ENCODE results near the gene CSH2.
"Not testable (repeated sequence)": the region's sequence is repeated elsewhere in the genome, so short reads cannot be mapped to it uniquely, and the experiment has no call there.

CSH2 gene

DNA sequence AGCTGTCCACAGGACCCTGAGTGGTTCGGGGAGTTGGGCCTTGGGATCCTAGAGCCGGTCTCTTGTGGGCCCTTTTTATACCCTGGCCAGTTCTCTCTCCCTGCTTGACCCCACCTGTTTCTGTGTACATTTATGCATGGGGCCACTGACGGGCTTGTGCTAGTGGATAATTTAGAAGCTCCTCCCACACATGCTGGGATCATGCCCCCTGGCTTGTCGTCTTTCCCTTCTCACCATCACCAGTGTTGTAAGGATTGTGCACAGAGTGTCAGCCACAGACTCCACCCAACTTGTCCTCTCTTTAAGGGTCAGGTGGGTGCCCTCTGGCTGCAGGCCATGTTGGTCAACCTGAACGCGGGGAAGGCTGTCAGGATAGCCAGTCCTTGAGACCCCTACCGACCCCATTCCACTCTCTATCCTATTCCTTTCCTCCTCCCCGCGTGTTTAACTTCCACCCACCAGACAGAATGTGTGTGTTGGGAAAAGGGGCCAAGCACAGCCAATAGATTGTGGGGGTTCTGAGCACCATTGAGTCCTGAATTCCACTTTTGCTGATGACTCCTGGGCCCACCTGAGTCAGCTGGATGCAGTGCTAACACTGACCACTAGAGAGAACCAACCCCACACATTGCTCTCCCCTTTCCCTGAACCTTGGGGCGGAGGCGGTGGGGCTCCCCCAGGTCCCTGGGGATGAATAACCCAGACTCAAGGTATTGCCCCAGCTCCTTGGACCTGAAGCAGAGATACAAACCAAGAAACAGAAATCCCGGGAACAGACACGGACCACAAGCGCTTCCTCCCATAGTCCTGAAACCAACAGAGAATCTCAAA is 23.3 kb upstream of the CSH2 start, which contains the start of gene CSH1:
Gene CSH1 (minus strand): TSS at position 51 of the 831 bp plus-strand sequence. CDS start 63 bp downstream, outside the sequence.
- not testable (repeated sequence) for DNase-seq (ENCODE audit: low read depth)

- not testable (repeated sequence) for DNase-seq (ENCODE audit: low read depth)
Measured at GRCh38 chr17:63894821-63895220, 21.3 kb upstream of the CSH2 start.

DNA sequence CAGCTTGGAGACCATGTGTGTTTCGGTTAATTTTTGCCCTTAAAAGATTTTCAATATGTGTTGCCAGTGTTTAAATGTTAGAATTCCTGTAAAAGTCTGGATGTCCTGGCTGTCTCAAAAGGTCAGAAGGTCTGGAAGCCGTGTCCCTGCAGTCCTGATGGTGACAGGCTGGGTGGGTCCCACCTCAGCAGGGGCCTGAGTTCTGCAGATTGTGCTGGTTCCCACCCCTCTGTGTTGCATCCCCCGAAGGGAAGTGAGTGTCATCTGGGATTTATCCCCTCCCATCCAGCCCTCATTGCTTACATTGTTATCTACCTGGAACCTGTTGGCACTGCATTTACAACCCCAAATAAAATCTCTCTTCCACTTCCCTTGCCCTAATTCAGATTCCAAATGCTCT is 20.5 kb upstream of the CSH2 start:
- DNase-seq (ENCODE audit: low read depth): not testable (repeated sequence)

DNA sequence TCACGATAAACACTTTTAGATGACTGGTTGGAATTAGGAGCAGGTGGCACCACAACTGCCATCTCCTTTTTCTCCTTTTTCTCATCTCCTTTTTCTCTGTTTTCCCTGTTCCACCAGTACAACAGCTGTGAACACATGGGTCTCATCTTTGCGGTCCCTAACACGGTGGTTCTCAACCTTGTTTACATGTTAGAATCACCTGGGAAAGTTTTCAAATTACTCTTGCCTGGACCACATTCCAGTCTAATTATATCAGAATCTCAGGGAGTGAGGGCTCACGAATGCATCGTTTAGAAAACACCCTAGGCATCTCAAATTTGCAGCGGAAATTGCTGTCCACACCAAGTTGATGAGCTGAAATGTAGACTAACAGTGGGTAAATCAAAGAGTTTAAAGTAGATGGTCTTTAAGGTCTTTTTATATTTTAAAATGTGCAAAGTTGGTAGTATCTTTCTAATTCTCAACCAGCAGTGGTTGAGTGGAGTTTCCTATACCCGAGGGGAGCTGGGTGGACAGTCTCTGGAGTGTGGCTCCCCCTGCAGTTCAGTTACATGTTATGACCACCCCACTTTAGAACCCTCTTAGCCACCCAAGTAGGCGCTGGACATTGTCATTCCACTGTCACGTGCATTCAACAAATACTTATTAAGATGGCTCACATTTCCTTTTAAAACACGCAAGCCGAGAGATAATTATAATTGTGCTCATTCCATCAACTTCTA is 19.0 kb upstream of the CSH2 start:
- not testable (repeated sequence) for DNase-seq (ENCODE audit: low read depth)

GRCh38 chr17:63889026-63889848 is 15.8 kb upstream of the CSH2 start:
- not testable (repeated sequence) for DNase-seq (ENCODE audit: low read depth)

DNA sequence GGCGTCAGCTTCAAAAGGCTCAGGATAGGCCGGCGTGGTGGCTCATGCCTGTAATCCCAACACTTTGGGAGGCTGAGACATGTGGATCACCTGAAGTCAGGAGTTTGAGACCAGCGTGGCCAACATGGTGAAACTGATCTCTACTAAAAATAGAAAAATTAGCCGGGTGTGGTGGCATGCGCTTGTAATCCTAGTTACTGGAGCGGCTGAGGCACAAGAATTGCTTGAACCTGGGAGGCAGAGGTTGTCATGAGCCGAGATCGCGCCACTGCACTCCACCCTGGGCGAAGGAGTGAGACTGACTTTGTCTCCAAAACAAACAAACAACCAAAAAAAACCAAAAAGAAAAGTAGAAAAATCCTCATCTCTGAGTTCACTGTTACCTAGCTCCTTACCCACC is 11.6 kb upstream of the CSH2 start:
- DNase-seq (ENCODE audit: low read depth): not testable (repeated sequence)

DNA sequence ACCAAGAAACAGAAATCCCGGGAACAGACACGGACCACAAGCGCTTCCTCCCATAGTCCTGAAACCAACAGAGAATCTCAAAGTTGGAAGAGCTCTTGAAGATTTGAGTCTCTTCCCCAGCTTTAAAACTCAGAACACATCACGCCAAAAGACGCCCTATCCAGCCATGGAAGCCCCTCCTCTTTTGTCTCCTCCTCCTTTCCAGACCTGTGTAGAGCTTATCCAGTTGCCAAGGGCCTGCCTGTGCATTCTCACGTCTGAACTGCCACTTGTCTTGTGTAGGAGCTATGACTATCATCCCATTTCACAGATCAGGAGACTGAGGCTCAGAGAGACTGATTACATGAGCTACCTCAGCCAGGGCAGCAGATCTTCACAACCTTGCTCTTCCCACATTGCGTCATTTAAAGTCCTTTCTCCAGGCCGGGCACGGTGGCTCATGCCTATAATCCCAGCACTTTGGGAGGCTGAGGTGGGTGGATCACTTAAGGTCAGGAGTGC is 9.2 kb upstream of the CSH2 start:
- not testable (repeated sequence) for DNase-seq (ENCODE audit: low read depth)

GRCh38 chr17:63881935-63882601 is 8.6 kb upstream of the CSH2 start, which contains the start of gene GH2:
GH2 (minus strand) TSS chr17:63881944; CDS start chr17:63881801, 143 bp downstream.
- peak; percentile 50 for DNase-seq (ENCODE audit: low read depth)

- not testable (repeated sequence) for DNase-seq (ENCODE audit: low read depth)
Measured at GRCh38 chr17:63881337-63881736, 7.9 kb upstream of the CSH2 start.

DNA sequence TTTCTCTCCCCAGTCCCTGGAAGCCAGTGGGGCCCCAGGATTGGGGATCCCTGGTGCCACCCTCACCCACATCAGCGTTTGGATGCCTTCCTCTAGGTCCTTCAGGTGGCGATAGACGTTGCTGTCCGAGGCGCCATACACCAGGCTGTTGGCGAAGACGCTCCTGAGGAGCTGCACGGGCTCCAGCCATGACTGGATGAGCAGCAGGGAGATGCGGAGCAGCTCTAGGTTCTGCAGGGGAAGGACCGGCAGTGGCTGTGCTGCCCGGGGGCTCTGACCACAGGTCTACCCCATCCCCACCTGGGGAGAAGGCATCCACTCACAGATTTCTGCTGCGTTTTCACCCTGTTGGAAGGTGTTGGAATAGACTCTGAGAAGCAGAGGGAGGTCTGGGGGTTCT is 7.2 kb upstream of the CSH2 start:
- DNase-seq (ENCODE audit: low read depth): no peak

- DNase-seq (ENCODE audit: low read depth): not testable (repeated sequence)
Measured at GRCh38 chr17:63878413-63878812, 4.9 kb upstream of the CSH2 start.

DNA sequence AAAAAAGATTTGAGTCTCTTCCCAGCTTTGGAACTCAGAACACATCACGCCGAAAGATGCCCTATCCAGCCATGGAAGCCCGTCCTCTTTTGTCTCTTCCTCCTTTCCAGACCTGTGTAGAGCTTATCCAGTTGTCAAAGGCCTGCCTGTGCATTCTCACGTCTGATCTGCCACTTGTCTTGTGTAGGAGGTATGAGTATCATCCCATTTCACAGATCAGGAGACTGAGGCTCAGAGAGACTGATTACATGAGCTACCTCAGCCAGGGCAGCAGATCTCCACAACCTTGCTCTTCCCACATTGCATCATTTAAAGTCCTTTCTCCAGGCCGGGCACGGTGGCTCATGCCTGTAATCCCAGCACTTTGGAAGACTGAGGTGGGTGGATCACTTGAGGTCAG is 1.2 kb upstream of the CSH2 start:
- DNase-seq (ENCODE audit: low read depth): not testable (repeated sequence)

DNA sequence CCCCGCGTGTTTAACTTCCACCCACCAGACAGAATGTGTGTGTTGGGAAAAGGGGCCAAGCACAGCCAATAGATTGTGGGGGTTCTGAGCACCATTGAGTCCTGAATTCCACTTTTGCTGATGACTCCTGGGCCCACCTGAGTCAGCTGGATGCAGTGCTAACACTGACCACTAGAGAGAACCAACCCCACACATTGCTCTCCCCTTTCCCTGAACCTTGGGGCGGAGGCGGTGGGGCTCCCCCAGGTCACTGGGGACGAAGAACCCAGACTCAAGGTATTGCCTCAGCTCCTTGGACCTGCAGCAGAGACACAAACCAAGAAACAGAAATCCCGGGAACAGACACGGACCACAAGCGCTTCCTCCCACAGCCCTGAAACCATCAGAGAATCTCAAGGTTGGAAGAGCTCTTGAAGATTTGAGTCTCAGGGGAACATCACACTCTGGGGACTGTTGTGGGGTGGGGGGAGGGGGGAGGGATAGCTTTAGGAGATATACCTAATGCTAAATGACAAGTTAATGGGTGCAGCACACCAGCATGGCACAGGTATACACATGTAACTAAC is 667 bp upstream of the CSH2 start:
- not testable (repeated sequence) for DNase-seq (ENCODE audit: low read depth)

DNA sequence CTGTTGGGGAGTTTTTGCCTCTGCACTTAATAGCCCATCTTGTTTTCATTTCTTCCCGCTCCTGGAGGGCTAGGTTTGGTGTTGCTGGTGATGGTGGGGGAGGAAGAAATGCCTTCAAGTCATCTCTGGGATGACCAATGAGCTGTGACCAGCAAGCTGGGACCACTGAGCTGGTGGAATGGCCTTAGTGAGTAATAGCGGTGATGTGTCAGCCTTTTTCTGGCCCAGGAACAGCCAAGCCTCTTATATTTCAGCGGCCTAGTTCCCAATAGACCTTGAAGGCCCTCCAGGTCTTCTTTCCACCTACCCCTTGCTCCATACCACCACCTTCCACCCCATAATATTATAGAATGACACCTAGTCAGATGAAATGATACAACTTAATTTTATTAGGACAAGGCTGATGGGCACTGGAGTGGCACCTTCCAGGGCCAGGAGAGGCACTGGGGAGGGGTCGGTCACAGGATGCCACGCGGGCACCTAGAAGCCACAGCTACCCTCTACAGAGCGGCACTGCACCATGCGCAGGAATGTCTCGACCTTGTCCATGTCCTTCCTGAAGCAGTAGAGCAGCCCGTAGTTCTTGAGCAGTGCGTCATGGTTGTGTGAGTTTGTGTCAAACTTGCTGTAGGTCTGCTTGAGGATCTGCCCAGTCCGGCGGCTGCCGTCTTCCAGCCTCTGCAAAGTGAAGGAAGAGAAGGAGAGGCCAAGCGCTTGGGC is 1.7 kb downstream of the CSH2 start:
- not testable (repeated sequence) for DNase-seq (ENCODE audit: low read depth)

DNA sequence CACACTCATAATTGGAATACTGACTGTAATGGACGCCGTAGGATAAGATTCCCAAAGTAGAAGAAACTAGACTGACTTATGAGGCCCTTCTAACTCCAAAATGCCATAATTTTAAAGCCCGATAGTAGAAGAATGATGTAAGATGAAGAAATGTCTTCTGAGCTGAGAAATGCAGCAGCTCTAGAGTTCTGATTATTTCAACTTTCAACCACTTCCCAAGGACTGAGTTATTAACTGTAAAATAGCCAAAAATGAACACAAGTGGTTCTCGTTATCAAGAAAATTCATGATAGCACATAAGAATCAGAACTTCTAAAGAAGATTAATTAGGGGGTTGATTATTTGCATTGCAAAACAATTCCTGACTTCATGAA is 3.2 kb downstream of the CSH2 start:
- not testable (repeated sequence) for DNase-seq (ENCODE audit: low read depth)

DNA sequence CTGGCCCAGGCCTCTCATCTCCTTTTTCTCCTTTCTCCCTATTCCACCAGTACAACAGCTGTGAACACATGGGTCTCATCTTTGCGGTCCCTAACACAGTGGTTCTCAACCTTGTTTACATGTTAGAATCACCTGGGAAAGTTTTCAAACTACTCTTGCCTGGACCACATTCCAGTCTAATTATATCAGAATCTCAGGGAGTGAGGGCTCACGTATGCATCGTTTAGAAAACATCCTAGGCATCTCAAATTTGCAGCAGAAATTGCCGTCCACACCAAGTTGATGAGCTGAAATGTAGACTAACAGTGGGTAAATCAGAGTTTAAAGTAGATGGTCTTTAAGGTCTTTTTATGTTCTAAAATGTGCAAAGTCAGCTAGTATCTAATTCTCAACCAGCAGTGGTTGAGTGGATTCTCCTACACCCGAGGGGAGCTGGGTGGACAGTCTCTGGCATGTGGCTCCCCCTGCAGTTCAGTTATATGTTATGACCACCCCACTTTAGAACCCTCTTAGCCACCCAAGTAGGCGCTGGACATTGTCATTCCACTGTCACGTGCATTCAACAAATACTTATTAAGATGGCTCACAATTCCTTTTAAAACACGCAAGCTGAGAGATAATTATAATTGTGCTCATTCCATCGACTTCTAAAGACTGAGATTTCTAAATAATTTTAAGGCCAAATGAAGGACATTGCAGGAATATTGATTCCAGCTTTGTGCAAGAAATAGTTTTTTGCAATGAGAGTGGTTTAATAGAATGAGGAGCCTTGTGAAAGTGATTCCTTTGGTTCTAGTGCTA is 3.8 kb downstream of the CSH2 start:
- not testable (repeated sequence) for DNase-seq (ENCODE audit: low read depth)

GRCh38 chr17:63866625-63867024 is 6.9 kb downstream of the CSH2 start:
- DNase-seq (ENCODE audit: low read depth): not testable (repeated sequence)

DNA sequence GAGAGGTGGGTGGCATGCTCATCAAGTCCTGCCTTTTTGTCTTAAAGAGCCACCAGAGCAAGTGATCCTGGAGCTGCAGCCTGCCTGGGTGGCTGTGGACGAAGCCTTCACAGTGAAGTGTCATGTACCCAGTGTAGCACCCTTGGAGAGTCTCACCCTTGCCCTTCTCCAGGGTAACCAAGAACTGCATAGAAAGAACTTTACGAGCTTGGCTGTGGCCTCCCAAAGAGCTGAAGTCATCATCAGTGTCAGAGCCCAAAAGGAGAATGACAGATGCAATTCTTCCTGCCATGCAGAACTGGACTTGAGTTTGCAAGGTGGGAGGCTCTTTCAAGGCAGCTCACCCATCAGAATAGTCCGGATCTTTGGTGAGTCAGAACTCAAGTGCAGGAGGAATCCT is 14.2 kb downstream of the CSH2 start:
- DNase-seq (ENCODE audit: low read depth): no peak

GRCh38 chr17:63856425-63856824 is 17.1 kb downstream of the CSH2 start:
- DNase-seq (ENCODE audit: low read depth): not testable (repeated sequence)

All from stimulated activated CD4-positive, alpha-beta T cell treated with anti-CD3 and anti-CD28 coated beads, Interleukin-2, amount 100 ng/mL, for 4 hours (primary cell).